Activated gamma-delta T cell treated with anti-CD3 and anti-CD28 coated beads, Interleukin-2, amount 50 U/mL, for 16 hours (primary cell): ENCODE results near the gene PIK3CD.
A peak's percentile ranks its signal among the peaks of the same experiment; 100 is the strongest.
"Not testable (repeated sequence)": the region's sequence is repeated elsewhere in the genome, so short reads cannot be mapped to it uniquely, and the experiment has no call there.

Experiments used
- DNase-seq: peaks from one replicate; pipeline ENCODE4 v3.0.0-alpha.2; 2020; ENCODE audit warnings: low read depth

The PIK3CD gene

GRCh38 chr1:9621032-9621431 lies 30.5 kb upstream of the PIK3CD start:
- no peak for DNase-seq

- DNase-seq = no peak
Observed at GRCh38 chr1:9624081-9624480, 27.4 kb upstream of the PIK3CD start.

- not testable (repeated sequence) for DNase-seq
Observed at GRCh38 chr1:9625030-9625429, 26.5 kb upstream of the PIK3CD start.

- no peak for DNase-seq
Observed at GRCh38 chr1:9626201-9626608, 25.3 kb upstream of the PIK3CD start.

- peak; percentile 59 for DNase-seq
Observed at GRCh38 chr1:9628541-9629444, 22.7 kb upstream of the PIK3CD start.

GRCh38 chr1:9629445-9630201 lies 21.9 kb upstream of the PIK3CD start:
- peak; percentile 65 for DNase-seq

- DNase-seq = no peak
Observed at GRCh38 chr1:9630331-9631111, 21.0 kb upstream of the PIK3CD start.

- DNase-seq = no peak
Observed at GRCh38 chr1:9631613-9632012, 19.9 kb upstream of the PIK3CD start.

GRCh38 chr1:9633493-9633892 lies 18.0 kb upstream of the PIK3CD start:
- no peak for DNase-seq

- no peak for DNase-seq
Observed at GRCh38 chr1:9634582-9634981, 16.9 kb upstream of the PIK3CD start.

- DNase-seq = no peak
Observed at GRCh38 chr1:9639227-9639626, 12.3 kb upstream of the PIK3CD start.

- DNase-seq = no peak
Observed at GRCh38 chr1:9643351-9644256, 7.9 kb upstream of the PIK3CD start.

- DNase-seq = no peak
Observed at GRCh38 chr1:9646037-9646436, 5.5 kb upstream of the PIK3CD start.

GRCh38 chr1:9648171-9648570 lies 3.4 kb upstream of the PIK3CD start:
- DNase-seq = no peak

GRCh38 chr1:9649769-9650168 lies 1.8 kb upstream of the PIK3CD start:
- DNase-seq = no peak

- DNase-seq = no peak
Observed at GRCh38 chr1:9651220-9651564, 339 bp upstream of the PIK3CD start.

- peak; percentile 65 for DNase-seq
Observed at GRCh38 chr1:9652379-9653209, 1.1 kb downstream of the PIK3CD start.

- no peak for DNase-seq
Observed at GRCh38 chr1:9653210-9653490, 1.6 kb downstream of the PIK3CD start.

GRCh38 chr1:9653491-9654050 lies 2.0 kb downstream of the PIK3CD start:
- peak; percentile 31 for DNase-seq

- DNase-seq = no peak
Observed at GRCh38 chr1:9654051-9654833, 2.7 kb downstream of the PIK3CD start.
